ENCODE data around the gene ABCB11.
"Not testable (repeated sequence)": the region's sequence is repeated elsewhere in the genome, so short reads cannot be mapped to it uniquely, and the experiment has no call there.

The ABCB11 gene

DNA sequence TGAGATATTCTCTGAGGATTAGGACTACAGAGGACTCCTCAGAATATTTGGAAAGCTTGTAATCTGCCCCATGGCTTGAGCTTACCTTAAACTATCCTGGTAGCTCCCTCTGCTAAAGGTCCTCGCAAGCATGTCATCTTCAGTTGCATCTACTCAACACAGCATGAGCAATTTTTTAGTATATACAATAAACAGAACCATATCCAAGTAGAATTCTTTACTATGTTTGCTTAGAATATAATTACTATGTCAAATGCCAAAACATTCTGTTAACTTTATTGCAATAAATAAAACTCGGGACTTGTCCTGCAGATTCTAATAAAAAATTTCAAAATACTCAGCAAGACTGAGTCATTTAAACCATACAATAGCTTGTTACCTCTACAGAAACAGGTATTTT lies 62.8 kb downstream of the ABCB11 start:
- no peak for DNase-seq

DNA sequence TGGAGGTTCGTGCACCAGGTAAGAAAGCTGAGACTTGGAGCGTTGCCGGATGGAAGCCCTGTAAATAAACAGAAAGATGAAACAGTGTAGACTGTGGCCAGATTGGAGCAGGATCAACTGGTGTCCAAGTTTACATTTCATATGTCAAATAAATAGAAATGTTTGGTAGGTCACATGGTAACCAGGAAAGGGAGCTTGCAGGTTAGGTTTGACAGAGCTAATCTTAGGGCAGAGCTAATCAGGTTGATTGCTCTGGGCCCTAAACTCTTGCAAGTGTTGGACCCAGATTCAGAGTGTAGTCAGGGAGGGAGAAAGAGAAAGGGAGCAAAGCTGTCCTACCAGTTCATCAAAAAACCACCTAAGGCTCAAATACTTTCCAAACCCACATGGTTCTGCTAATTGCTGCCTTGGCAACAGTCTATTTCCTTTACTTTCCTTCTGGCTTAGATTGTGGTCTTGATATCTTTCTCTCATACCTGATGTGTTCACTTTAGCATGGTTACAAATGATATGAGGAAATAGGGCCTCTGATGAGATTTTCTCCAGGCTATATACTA lies 66.8 kb downstream of the ABCB11 start:
- no peak for DNase-seq

DNA sequence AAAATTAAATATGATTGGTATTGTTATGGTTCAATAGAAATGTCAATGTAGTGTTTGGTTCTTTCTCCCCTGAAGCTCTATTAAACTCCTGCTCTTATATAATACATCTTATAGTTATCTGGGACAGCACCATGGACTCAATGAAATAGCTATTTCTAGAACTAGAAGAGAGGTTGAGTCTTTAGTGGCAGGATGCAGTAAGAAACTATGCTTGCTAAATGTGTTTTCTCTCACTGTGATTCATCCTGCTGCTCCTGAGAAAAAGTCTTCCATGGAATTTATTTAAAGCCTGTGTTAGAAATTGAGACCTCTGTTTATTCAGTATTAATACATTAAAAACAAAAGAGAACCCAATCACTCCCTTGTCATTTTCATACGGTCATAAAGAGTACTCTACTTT lies 68.5 kb downstream of the ABCB11 start:
- DNase-seq: no peak

DNA sequence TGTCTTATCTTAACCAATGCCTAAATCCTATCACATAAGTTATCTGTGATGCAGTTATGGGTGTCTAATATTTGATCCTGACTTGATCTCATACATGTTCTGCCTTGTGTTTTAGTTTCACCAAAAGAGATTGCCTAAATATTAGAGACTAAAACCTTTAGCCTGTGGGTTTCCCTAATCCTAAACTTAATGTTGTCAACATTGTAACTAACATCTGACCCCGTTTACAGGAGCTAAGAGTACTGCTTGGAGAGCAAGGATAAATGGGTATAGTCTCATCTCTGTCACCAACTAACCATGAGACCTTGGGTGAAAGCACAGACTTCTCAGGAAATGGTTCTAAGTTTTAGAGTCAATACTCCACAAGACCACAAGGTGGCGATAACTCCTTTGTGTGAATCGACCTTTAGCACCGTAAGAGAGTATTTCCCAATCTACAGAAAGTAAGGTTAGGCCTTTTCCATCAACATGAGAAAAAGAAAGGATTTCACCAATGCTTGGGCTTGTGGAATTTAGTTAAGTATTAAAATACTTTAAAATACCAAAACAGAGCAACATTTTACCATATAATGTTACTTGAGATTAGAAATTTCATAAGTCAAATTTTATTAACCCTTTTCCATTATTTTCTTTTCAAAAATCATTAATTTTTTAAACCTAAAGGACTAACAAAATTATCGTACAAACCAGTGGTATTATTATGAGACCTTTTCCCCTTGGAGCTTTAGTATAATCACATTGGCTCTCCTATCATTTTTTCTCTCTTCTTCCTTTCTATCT lies 69.5 kb downstream of the ABCB11 start:
- no peak for DNase-seq

DNA sequence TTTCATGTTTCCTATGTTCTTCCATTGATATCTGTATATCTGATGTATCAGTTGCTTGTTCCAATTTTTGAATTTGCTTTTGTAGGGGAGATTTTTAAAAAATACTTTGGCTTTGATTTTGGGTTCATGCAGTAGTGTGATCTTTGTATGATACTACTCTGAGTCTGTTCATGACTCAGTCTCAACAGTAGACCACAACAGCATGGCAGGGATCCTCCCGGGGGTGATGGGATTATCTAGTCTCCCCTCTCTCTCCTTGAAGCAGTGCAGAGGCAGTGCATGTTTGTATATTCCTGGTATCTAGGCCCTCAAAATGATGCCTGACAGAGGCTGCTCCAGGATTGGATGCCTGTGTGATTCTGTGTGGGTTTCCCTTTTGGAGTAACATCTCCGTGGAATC lies 74.7 kb downstream of the ABCB11 start:
- no peak for DNase-seq

DNA sequence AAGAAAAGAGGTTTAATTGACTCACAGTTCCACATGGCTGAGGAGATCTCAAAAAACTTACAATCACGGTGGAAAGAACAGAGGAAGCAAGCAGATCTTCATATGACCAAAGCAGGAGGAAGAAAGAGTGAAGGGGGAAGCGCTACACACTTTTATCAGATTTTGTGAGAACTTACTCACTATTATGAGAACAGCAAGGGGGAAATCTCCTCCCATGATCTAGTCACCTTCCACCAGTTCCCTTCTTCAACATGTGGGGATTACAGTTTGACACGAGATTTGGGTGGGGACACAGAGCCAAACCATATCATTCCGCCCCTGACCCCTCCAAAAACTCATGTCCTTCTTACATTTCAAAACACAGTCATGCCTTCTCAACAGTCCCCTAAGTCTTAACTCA lies 75.8 kb downstream of the ABCB11 start:
- DNase-seq: no peak

DNA sequence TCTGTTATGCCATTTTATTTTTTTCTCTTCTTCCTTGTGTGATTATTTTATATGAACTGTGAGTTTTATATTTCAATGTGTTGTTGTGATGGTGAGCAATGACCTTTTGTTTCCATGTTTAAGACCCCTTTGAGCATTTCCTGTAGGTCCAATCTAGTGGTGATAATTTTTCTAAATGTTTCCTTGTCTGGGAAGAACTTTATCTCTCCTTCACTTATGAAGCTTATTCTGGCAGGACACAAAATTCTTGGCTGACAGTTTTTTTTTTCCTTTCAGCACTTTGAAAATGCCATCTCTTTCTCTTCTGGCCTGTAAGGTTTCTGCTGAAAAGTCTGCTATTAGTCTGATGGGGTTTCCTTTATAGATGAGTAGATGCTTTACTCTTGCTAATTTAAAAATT lies 76.9 kb downstream of the ABCB11 start:
- no peak for DNase-seq

DNA sequence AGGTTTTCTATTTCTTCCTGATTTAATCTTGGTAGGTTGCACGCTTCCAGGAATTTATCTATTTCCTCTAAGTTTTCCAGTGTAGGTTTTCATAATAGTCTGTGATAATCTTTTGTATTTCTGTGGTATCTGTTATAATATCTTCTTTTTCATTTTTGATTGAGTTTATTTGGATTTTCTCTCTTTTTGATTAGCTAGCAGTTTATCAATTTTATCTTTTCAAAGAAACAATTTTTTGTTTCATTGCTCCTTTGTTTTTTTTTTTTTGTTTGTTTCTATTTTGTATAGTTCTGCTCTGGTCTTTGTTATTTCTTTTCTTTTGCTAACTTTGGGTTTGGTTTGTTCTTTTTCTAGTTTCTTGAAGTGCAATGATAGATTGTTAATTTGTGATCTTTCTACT lies 78.7 kb downstream of the ABCB11 start:
- DNase-seq: no peak

DNA sequence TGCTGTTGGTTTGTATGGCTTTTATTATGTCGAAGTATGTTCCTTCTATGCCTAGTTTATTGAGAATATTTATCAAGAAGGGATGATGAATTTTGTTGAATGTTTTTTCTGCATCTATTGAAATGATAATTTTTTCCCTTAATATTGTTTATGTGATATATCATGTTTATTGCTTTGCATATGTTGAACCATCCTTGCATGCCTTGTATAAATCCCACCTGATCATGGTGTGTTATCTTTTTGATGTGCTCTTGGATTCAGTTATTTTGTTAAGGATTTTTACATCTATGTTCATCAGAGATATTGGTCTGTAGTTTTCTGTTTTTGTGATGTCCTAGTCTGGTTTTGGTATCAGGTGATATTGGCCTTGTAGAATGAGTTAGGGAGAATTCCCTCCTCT lies 79.3 kb downstream of the ABCB11 start:
- no peak for DNase-seq

DNA sequence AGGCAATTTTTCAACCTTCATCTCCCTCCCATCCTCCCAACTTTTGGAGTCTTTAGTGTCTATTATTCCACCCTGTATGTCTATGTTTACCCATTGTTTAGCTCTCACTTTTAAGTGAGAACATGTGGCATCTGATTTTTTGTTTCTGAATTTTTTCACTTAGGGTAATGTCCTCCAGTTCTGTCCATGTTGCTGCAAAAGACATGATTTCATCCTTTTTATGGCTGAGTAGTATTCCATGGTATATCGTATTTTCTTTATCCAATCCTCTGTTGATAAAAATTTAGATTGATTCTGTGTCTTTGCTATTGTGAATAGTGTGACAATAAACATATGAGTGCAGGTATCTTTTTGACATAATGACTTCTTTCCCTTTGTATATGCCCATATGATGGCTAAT lies 81.8 kb downstream of the ABCB11 start:
- no peak for DNase-seq

DNA sequence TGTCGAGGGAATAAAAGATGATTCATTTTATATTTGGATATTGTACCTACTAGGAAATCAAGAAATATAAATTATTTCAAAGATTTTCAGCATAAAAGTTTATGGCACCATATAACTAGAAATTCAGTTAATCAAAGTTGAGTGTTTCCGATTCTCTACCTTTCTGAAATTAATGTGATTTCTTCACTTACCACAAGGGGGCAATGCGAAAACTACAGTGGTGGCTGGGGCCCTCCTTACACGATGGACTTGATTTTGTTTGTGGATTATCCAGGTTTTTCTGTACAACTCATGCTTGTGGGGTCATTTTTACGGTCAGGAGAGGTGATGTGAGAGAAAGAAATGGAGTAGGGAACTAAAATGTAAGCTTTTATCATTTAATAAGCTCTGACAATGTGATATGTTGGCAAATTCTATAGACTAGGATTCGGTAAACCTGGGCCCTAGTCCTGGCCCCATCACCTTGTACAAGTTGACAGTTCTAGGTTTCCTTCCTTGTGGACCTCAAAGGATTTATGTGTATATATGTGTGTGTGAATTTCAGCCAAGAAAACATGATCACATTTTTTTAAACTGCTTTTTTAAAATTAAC lies 82.4 kb downstream of the ABCB11 start:
- no peak for DNase-seq

DNA sequence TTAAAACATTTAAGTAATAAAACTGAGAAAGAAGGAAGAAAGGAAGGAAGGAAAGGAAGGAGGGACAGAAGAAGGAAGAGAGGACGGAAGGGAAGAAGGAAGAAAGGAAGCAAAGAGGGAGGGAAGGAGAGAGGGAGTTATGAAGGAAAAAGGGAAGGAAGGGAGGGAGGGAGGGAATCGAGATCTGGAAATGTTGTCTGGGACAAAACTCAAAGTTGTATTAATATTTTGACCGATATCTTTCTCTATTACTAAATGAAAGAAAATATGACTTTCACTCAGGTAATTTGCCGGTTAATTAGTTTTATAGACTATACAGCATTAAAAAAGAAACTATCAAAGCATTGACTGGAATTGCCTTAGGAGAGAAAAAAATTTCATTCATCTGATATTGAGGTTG lies 85.6 kb downstream of the ABCB11 start:
- DNase-seq: no peak

DNA sequence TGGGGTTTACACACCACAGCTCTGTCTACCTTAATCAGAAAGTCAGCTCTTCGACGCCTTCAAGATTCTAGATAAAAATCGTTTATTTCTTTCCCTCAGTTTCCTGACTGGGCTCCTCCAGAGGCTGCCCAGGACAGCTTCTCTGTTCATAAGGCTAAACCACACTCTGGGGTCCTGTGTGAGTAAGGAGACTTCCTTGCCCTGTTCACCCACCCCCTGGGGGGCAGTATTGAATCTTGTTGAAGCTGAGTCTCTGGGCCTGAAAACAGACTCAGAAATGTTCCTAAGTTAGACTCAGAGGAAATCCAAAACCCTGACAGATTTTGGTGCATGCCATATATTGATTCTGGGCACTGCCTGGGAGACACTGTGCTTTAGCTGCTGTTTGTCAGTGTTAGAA lies 87.1 kb downstream of the ABCB11 start:
- DNase-seq: no peak

DNA sequence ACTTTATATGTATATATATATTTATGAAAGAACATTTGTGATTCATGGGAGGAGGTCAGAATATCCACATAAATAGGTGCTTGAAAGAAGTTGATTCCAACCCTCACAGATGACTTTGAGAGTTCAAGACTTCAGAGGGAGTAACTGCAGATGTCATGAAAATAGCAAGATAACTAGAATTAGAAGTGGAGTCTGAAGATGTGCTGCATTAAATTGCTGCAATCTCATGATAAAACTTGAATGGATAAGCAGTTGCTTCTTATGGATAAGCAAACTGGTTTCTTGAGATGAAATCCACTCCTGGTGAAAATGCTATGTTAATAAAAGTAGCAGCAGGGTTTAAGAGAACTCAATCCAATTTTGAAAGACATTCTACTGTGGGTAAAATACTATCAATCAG lies 89.8 kb downstream of the ABCB11 start:
- DNase-seq: no peak

DNA sequence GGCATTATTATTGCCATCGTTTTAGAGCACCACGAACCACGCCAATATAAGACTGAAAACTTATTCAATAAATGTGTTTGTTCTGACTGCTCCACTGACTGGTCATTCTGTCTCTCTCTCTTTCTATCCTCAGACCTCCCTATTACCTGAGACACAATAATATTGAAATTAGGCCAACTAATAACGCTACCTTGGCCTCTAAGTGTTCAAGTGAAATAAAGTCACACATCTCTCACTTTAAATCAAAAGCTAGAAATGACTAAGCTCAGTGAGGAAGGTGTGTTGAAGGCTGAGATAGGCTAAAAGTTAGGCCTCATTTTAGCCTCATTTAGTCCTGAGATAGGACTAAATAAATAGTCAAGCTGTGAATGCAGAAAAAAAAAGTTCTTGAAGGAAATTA lies 91.2 kb downstream of the ABCB11 start:
- no peak for DNase-seq

DNA sequence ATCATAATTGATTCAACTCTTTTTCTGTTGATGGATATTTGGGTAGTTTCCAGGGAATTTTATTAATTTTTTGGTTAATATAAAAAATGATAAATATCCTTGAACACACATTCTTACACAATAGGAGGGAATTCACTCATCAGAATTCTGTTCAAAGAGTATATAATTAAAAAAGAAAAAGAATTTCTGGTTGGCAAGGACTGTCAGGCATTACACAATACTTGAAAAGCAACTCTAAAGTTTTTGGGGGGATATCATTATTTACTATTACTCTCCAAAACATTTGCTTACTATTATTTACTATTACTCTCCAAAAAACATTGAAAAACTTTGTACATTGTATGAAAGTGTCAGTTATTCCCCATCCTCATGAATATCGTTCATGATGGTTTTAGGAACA lies 92.1 kb downstream of the ABCB11 start:
- no peak for DNase-seq

DNA sequence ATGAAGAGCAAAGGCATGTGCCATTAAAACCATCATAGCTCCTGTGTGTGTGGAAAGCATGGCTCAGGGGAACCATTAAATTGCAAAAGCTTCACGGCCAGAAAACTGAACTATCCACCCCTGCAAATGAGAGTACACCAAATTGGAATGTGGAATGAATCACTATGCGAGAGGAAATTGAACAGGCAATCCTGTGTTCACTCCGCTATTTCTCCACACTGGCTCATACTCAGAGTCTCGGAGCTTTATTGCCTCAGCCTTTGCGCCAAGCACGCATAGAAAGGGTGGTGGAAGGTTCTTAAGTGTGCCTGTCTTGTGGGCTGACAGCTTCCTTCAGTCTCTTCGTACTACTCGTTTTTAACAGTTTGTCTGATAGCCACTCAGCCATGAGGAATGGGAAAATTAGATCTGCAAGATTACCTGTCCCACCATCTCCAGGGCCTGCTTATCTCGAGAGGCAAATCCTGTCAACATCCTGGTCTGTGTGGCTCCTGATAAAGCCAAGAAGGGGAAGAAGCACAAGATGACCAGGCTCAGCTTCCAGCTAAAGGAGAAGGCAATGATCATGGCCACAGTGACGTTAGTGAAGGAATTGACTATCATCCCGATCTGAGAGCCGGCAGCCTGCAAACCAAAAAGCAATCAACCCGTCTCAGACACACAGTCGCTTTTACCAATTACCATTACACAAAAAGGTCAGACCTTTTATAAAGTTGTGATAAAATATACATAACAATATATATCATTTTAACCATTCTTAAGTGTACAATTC lies 95.1 kb downstream of the ABCB11 start:
- no peak for DNase-seq

DNA sequence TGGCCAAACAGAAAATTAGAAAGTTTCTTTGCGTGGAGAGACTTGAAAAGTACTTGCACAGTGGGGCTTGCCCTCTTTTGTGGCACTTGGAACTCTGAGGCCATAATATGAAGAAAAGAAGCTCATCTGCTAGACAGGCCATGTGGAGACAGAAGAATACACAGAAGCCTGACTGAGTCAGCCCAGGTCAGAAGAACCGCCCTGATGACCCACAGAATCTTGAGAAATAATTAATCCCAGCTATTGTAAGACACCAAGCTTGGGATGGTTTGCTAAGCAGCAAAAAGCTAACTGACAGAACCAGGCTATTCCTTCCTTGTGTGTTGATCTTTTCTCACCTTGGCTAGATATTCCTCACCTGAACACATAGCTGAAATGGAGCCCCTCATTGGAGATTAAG lies 96.3 kb downstream of the ABCB11 start:
- no peak for DNase-seq

DNA sequence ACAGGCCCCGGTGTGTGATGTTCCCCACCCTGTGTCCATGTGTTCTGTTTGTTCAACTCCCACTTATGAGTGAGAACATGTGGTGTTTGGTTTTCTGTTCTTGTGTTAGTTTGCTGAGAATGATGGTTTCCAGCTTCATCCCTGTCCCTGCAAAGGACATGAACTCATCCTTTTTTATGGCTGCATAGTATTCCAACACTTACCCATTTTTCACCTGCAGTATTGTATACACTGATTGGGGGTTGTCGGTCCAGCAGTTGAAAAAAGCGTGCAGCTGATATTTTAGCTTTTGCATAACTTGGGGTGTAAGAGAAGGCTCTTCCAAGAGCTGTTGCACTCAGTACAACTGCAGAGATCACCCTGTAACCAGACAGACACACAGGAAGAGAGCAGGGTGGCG lies 99.0 kb downstream of the ABCB11 start:
- not testable (repeated sequence) for DNase-seq

DNA sequence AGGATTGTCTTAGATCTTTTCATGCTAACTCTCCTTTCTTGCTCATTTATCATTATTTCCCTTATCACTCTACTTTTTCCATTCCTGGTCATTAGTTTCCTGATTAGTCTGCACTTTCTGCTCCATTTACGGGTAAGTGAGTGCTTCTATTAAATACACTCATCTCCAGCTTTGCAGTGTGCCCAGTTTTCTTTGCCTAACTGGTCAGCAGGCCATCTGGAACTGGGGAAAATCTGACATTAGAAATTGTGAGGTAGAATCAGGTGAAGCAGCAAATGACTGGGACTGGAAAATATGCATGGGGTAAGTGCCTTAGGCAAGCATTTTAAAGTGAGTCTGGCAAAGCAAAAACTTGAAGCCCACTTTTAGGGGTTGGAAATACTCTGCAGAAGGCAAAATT lies 100.9 kb downstream of the ABCB11 start:
- no peak for DNase-seq

DNA sequence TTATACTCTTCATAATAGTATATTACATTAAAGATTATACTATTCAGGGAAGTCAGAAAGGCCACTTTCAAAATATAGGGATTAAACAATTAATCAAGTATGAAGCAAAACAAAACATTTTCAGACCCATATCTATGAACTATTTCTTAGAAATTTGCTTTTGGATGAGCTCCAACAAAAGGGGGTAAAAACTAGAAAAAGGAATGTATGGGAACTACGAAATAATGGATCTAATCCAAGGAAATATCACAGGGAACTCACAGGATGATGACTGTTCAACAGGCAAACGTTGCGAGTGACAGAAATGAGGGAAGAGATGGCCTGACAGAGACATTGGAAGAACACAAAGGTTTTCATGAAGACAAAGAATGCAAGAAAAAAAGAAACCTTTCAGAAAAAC lies 102.1 kb downstream of the ABCB11 start:
- no peak for DNase-seq

DNA sequence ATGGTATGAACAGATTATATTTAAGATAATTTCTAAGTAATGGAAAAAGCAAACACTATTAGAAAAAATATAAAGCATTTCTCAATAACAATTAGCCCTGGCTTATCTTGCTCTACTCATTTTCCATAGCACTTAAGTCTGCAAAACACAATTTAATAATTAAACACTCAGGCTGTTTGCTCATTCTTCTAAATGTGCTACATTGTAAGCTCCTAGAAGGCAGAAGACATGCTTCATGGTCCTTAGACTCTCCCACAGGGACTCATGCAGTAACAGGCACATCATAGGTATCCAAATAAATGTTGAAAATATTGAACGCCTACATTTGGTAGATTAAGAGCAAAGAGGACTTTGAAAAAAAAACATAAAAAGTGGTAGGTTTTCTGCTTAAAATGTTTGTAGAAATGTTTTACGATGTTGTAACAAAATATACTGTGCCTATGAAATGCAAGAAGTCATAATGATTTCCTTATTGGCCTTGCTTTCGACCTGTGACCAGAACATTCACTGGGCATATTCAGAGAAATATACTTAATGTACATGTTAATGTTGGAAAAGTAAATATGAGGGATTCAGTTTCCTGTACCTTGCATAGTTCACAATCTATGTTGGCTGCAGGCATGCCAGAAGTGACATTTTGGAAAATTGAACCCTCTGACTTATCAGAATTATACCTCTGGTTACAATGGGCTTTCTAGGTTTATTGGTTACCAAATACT lies 102.9 kb downstream of the ABCB11 start:
- DNase-seq: no peak
